Tibial nerve (tissue), 3 donors: Measurements from ENCODE around the gene ADAMTS4.

Experiments
- POLR2A ChIP-seq, 2 donors: fragments of 450-650 bp; IDR thresholded peaks; one replicate each; pipeline ENCODE4 v1.6.1; 2017; ENCODE audit warnings: antibody characterized with exemption in 2 of 2, mild to moderate bottlenecking in 2 of 2, moderate library complexity in 2 of 2
- TF ChIP-seq, protein P1 (sequence below), 5 experiments: fragments of 200-600 bp in 3 of 5; fragments of 450-650 bp in 2 of 5; sonication (generic) in 3 of 5; IDR thresholded peaks; one replicate each; pipeline ENCODE4 v1.5.1; 2016 to 2019; ENCODE audit warnings: antibody characterized with exemption in 5 of 5, mild to moderate bottlenecking in 3 of 5, moderate library complexity in 2 of 5

DNA sequence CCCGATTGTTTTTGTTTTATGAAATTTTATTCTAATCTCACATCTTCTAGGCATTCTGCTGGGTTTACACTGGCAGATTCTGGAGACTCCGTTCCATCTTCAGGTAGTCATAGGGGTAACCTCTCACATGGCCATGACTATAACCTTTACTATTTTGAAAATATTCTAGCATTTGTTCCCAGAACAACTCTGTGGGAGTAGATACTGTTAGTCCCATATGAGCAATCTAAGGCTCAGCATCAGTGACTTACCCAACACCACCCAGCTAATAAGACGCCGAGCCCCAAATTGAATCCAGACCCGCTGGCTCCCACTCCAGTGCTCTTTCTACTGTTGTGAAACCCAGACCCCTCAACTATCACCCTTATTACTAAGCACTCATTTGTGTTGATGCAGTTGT lies 9.8 kb downstream of the ADAMTS4 start:
- TF ChIP-seq, protein P1, sequence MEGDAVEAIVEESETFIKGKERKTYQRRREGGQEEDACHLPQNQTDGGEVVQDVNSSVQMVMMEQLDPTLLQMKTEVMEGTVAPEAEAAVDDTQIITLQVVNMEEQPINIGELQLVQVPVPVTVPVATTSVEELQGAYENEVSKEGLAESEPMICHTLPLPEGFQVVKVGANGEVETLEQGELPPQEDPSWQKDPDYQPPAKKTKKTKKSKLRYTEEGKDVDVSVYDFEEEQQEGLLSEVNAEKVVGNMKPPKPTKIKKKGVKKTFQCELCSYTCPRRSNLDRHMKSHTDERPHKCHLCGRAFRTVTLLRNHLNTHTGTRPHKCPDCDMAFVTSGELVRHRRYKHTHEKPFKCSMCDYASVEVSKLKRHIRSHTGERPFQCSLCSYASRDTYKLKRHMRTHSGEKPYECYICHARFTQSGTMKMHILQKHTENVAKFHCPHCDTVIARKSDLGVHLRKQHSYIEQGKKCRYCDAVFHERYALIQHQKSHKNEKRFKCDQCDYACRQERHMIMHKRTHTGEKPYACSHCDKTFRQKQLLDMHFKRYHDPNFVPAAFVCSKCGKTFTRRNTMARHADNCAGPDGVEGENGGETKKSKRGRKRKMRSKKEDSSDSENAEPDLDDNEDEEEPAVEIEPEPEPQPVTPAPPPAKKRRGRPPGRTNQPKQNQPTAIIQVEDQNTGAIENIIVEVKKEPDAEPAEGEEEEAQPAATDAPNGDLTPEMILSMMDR (IDR thresholded peaks at IDR 0.05) = no peak
- no peak for TF ChIP-seq POLR2A (IDR thresholded peaks at IDR 0.05)
